IPS-15b (cell line): ENCODE results near the gene RETSAT.
"Not testable (repeated sequence)": the region's sequence is repeated elsewhere in the genome, so short reads cannot be mapped to it uniquely, and the experiment has no call there.

Source experiments
- H3K27me3 ChIP-seq: one replicate; pipeline ENCODE4 v1.6.1; 2013; ENCODE audit warnings: low read length; ENCODE audit not compliant: control insufficient read depth, insufficient read depth
- H3K36me3 ChIP-seq: one replicate; pipeline ENCODE4 v1.6.1; 2013; ENCODE audit warnings: low read length; ENCODE audit not compliant: control insufficient read depth, insufficient read depth
- H3K4me1 ChIP-seq: one replicate; pipeline ENCODE4 v1.6.1; 2013; ENCODE audit warnings: mild to moderate bottlenecking, low read length; ENCODE audit not compliant: control insufficient read depth, insufficient read depth
- H3K4me3 ChIP-seq: one replicate; pipeline ENCODE4 v1.5.1; 2013; ENCODE audit warnings: low read depth, low read length
- H3K9ac ChIP-seq: one replicate; pipeline ENCODE4 v1.6.1; 2013; ENCODE audit warnings: low read depth, mild to moderate bottlenecking, low read length
- H3K9me3 ChIP-seq: one replicate; pipeline ENCODE4 v1.6.1; 2013; ENCODE audit warnings: mild to moderate bottlenecking, low read length; ENCODE audit not compliant: control insufficient read depth, insufficient read depth

RETSAT gene

GRCh38 chr2:85344356-85344954 is 9.9 kb downstream of the RETSAT start:
- H3K27me3 ChIP-seq, result no peaks in the 10 kb centered on the region
- H3K36me3 ChIP-seq, result peaks cover 9% of the 10 kb centered on the region
- no peak overlapping the region for H3K9ac ChIP-seq
- no peaks in the 10 kb centered on the region for H3K4me1 ChIP-seq
- no peaks in the 10 kb centered on the region for H3K9me3 ChIP-seq
- no peak overlapping the region for H3K4me3 ChIP-seq

- H3K36me3 ChIP-seq, H3K4me3 ChIP-seq, H3K9ac ChIP-seq, H3K4me1 ChIP-seq, H3K9me3 ChIP-seq, H3K27me3 ChIP-seq: not testable (repeated sequence)
These were observed 11.0 kb downstream of the RETSAT start for GRCh38 chr2:85343207-85343895.

- Histone ChIP-seq H3K4me3 (no peak overlapping the region), H3K9me3 (no peaks in the 10 kb centered on the region), H3K9ac (no peak overlapping the region), H3K4me1 (no peaks in the 10 kb centered on the region), H3K36me3 (peaks cover 9% of the 10 kb centered on the region), H3K27me3 (no peaks in the 10 kb centered on the region)
These were observed 12.2 kb downstream of the RETSAT start for GRCh38 chr2:85342156-85342555.

GRCh38 chr2:85341269-85342029 is 12.9 kb downstream of the RETSAT start:
- no peak overlapping the region for H3K4me3 ChIP-seq
- no peaks in the 10 kb centered on the region for H3K27me3 ChIP-seq
- H3K36me3 ChIP-seq, result peaks cover 7% of the 10 kb centered on the region
- no peaks in the 10 kb centered on the region for H3K9me3 ChIP-seq
- no peak overlapping the region for H3K9ac ChIP-seq
- H3K4me1 ChIP-seq, result no peaks in the 10 kb centered on the region

GRCh38 chr2:85340034-85340892 is 14.1 kb downstream of the RETSAT start:
- H3K27me3 ChIP-seq, result no peaks in the 10 kb centered on the region
- no peaks in the 10 kb centered on the region for H3K4me1 ChIP-seq
- H3K4me3 ChIP-seq, result no peak overlapping the region
- no peaks in the 10 kb centered on the region for H3K9me3 ChIP-seq
- H3K36me3 ChIP-seq, result peaks cover 7% of the 10 kb centered on the region
- no peak overlapping the region for H3K9ac ChIP-seq

- Histone ChIP-seq H3K36me3 (no peaks in the 10 kb centered on the region), H3K4me3 (no peak overlapping the region), H3K27me3 (no peaks in the 10 kb centered on the region), H3K9ac (no peak overlapping the region), H3K4me1 (no peaks in the 10 kb centered on the region), H3K9me3 (no peaks in the 10 kb centered on the region)
These were observed 19.4 kb downstream of the RETSAT start for GRCh38 chr2:85334928-85335327.

- not testable (repeated sequence) for H3K4me3 ChIP-seq, H3K27me3 ChIP-seq, H3K4me1 ChIP-seq, H3K9me3 ChIP-seq, H3K36me3 ChIP-seq, H3K9ac ChIP-seq
These were observed 20.5 kb downstream of the RETSAT start for GRCh38 chr2:85333877-85334276.

GRCh38 chr2:85330839-85331636 is 23.3 kb downstream of the RETSAT start:
- Histone ChIP-seq H3K4me3 (no peak overlapping the region), H3K4me1 (peaks cover 12% of the 10 kb centered on the region), H3K27me3 (no peaks in the 10 kb centered on the region), H3K9me3 (no peaks in the 10 kb centered on the region), H3K36me3 (peaks cover 4% of the 10 kb centered on the region), H3K9ac (no peak overlapping the region)

- H3K9me3 ChIP-seq, H3K27me3 ChIP-seq, H3K36me3 ChIP-seq, H3K9ac ChIP-seq, H3K4me3 ChIP-seq: not testable (repeated sequence)
- peaks cover 17% of the 10 kb centered on the region for H3K4me1 ChIP-seq
These were observed 24.6 kb downstream of the RETSAT start for GRCh38 chr2:85329701-85330100.

GRCh38 chr2:85329181-85329651 is 25.1 kb downstream of the RETSAT start:
- Histone ChIP-seq H3K27me3 (no peaks in the 10 kb centered on the region), H3K9me3 (no peaks in the 10 kb centered on the region), H3K4me3 (peak overlapping the region; percentile 98), H3K4me1 (peaks cover 17% of the 10 kb centered on the region), H3K9ac (no peak overlapping the region), H3K36me3 (peaks cover 9% of the 10 kb centered on the region)
